ENCODE data around the gene RGS13.

The RGS13 gene

GRCh38 chr1:192709544-192709943 lies 73.6 kb downstream of the RGS13 start:
- no peak for DNase-seq (ENCODE audit: insufficient read length, low spot score)
- TF ChIP-seq TAF1 (IDR thresholded peaks at IDR 0.05; ENCODE audit: low read depth, low read length) (no peak), POLR2A (IDR thresholded peaks at IDR 0.05; ENCODE audit: low read depth, low read length) (no peak), SPI1 (IDR thresholded peaks at IDR 0.05; ENCODE audit: low read depth, low read length) (no peak), POLR2AphosphoS5 (IDR thresholded peaks at IDR 0.05; ENCODE audit: low read depth, low read length) (no peak), POU2F2 (IDR thresholded peaks at IDR 0.05; ENCODE audit: low read depth, low read length) (no peak), PAX5 (IDR thresholded peaks at IDR 0.05; ENCODE audit: insufficient read depth, low read length, severe bottlenecking) (no peak)
- FAIRE-seq: no peak
